COR-L47 (cell line): ENCODE data around the gene DCAF5.
A peak's percentile ranks its signal among the peaks of the same experiment; 100 is the strongest.

ENCODE experiments used
- DNase-seq: peaks from one replicate; lab custom pipeline; 2025; lab: John Stamatoyannopoulos, UW

DCAF5 gene

GRCh38 chr14:69149461-69150244 is 3.3 kb downstream of the DCAF5 start:
- no peak for DNase-seq

DNA sequence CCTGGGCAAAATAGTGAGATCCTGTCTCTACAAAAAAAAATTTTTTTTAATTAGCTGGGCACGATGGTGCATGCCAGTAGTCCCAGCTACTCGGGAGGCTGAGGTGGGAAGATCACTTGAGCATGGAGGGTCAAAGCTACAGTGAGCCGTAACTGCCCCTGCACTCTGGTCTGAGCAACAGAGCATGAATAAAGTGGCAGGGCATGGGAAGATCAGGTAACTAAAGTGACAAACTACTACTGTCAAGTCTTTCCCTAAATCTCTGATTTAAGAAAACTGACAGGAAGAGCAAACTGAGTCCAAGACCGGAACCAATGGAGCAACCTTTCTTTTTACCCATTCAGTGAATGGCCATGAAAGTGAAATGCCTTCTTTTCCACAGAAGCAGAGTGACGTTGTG is 10.8 kb downstream of the DCAF5 start:
- DNase-seq, result no peak

GRCh38 chr14:69141550-69141949 is 11.4 kb downstream of the DCAF5 start:
- no peak for DNase-seq

DNA sequence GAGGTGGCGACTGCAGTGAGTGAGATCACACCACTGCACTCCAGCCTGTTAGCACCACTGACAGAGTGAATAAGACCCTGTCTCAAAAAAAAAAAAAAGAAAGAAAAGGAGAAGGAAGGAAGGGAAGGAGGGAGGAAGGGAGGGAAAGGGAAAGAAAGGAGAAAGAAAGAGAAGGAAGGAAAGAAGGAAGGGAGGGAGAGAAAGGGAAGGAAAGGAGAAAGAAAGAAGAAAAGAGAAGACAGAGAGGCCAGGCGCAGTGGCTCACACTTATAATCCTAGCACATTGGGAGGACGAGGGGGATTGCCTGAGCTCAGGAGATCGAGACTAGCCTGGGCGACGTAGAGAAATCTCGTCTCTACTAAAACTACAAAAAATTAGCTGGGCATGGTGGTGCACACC is 13.2 kb downstream of the DCAF5 start:
- no peak for DNase-seq

DNA sequence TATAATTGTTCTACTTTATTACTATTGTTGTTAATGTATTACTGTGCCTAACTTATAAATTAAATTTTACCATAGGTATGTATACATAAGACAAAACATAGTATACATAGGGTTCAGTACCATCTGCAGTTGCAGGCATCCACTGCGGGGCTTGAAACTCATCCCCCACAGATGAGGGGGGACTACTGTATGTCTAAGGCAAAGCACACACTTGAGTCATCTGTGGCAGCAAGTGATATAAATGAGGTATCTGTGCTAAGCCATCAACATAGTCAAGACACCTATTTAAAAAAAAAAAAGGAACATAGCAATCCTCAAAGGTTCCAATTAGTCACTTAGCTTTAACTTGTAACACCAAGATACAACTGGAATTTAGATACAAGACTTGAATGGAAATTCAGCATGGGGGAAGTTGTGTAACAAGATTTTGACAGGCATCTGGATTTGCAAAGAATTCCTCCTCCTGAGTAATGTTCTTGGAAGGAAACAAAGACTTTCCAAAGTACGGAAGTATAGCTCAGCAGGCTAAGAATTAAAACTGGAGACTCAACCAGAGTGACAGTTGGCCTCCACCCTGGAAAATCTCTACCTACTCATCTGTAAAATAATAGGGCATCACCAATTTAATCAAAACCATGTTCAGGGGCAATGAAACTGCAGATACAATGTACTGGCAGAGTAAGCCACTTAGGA is 14.9 kb downstream of the DCAF5 start:
- no peak for DNase-seq

- no peak for DNase-seq
Measured at GRCh38 chr14:69137416-69137815, 15.5 kb downstream of the DCAF5 start.

GRCh38 chr14:69135133-69135532 is 17.8 kb downstream of the DCAF5 start:
- no peak for DNase-seq

DNA sequence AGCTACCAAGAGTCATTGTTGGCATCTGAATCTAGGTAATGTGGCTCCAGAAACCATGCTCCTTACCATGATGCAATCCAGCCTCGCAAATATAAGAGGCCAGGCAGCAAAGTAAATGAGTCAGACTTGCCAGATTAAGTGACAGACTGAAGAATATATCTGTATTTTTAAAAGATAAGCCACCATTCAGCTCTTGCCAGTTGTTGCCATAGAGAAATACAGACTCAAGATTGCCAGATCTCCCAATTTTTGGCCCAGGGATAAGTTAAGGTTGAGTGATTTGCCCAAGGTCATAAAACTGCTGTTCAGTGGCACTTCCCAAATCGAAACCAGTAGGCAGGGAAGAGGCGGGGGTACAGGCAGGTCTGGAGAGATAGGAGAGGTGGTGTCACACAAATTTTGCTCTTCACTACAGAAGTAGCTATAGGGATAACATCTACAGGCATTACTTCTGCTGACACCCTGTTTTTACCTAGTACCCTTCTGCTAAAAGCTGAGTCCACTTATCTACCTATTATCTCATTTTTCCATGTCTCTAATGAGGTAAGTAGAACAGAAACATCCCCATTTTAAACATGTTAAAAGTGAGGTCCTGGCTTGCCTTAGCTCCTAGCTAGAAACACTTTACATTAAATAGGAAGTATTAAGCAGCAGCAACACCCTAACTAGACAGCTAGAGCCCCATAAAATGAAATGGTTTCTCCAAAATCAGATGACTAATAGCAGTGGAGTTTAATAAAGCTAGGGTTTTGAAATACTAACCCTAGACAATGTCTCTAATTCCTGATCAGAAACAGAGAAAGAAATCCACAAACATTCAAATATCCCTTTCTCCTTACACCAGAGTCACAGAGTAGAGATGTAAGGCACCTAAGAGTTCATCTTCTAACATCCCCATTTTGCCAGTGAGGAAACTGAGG is 19.5 kb downstream of the DCAF5 start:
- no peak for DNase-seq

GRCh38 chr14:69132513-69133181 is 20.3 kb downstream of the DCAF5 start:
- no peak for DNase-seq

DNA sequence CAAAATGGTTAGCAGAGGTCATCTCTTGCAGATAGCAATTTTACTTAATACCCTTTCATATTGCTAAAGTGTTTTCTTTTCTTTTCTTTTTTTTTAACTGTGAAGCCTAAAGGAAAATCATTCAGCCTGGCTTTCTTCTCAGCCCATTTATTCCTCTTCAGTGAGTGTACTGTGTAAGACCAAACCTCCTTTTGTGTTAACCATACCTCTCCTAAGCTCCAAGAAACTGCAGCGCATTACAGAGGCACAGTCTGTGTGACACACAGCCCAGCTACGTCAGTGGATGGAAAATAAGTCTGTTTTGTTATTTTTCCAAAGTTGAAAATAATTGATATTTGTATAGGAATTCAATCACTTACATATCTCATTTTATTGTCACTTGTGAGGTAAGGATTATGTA is 21.7 kb downstream of the DCAF5 start:
- no peak for DNase-seq

DNA sequence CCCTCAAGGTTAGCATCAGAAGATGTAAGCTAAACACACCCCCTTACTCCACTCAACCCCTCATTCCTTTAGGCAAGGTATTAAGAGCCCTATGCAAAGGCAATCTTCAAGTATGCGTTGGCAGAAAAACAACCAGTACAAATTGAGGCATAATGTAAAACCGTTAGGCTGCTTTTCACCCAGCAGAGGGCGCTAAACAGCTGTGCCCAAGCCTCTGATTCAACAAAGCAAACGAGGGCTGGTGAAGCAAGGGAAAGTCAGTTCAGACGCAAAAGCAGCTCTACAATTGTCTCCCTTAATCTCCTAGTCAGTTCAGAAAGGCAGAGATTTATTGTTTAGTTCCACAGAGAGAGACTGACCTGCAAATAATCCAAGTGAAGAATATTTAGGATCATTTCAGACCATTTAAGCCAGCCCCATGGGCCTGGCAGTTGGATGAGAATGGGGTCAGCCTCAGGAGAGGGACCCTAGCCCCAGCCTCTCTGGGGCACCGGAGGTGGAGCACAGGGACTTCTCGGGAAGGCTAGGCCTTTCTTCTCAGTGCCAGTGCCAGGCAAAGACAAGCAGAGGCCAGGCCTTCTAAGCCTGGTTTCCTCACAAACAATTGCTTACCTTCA is 23.5 kb downstream of the DCAF5 start:
- DNase-seq, result peak; percentile 58

GRCh38 chr14:69118305-69118704 is 34.6 kb downstream of the DCAF5 start:
- DNase-seq, result no peak

- DNase-seq, result no peak
Measured at GRCh38 chr14:69117020-69117767, 35.7 kb downstream of the DCAF5 start.

DNA sequence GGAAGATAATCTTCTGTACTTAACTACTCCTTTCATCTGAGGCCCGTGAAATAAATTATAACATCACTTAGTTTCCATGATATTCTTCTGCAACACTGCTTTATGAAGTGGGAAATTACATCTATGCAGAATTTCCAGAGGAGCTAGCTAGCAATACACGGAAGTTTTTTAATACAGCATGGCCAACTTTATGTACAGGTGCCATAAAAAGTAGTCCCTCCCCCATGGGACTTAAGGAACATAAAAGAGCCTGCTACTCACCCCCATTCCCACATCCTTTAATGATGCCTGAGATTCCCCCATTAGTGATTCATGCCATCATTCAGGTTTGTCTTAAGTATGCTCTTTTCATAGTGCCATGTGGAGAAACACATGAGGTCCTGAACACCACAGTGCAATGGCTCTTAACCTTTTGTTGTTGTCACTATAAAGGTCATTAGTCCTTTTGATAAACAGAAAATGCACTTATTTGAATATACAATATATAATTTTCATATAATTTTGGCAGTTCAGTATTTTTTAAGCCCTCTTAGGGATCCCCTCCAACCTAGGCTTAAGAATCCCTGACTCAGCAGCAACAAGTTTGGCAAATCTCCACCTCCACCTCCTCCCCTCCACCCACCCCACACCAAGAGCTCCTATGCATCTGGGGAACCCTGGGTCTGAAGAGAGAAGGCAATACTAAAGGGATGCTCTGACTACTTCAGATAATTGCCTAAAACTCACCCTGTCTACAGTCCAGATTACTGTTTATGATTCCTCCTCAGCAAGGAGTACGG is 37.3 kb downstream of the DCAF5 start:
- no peak for DNase-seq

GRCh38 chr14:69114763-69115162 is 38.2 kb downstream of the DCAF5 start:
- no peak for DNase-seq

DNA sequence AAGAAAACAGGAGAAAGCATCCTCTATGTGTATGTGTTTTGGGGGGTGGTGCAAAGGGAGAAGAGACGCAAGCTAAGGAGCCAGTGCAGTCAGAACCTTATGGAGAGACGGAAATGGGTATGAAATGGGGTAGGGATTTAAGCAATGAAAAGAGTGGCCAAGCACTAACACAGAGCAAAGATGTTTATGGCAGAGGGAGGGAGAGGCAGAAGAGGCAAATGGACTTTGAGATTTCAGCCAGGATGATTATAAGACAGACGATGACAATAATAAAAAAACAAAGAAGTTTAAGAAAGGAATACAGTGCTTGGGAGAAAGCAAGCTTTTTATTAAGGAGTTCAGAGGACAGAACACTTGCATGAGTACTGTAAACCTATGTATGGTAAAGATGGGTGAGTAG is 44.6 kb downstream of the DCAF5 start:
- no peak for DNase-seq

DNA sequence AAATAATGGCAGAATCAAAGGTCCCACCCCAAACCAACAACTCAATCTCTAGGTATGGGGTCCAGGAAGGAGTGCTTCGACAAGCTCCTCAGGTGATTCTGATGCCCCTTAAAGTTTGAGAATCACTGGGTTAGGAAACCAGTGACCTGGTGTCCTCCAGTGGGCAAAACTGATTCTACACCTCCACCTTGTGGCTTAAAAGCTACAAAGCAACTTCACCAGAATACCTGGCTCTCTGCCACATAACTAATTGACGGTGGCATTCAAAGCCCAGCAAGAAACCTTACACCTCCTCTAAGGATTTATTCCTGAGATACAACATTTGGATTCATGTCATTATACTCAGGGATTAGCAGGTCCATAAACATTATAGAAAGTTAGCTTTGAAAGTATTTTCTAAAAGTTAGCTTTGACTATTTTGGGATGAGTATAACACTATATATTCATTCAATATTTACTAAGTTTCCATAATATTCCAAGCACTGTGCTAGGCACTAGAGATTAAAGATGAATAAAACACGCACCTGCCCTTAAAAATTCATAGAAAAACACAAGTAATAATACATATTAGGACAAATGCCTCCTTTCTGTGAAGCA is 45.4 kb downstream of the DCAF5 start:
- peak; percentile 70 for DNase-seq

- DNase-seq, result no peak
Measured at GRCh38 chr14:69106451-69106850, 46.5 kb downstream of the DCAF5 start.

- DNase-seq, result no peak
Measured at GRCh38 chr14:69105326-69105725, 47.6 kb downstream of the DCAF5 start.
